ENCODE measurements around the gene GPSM3.

GPSM3 gene

DNA sequence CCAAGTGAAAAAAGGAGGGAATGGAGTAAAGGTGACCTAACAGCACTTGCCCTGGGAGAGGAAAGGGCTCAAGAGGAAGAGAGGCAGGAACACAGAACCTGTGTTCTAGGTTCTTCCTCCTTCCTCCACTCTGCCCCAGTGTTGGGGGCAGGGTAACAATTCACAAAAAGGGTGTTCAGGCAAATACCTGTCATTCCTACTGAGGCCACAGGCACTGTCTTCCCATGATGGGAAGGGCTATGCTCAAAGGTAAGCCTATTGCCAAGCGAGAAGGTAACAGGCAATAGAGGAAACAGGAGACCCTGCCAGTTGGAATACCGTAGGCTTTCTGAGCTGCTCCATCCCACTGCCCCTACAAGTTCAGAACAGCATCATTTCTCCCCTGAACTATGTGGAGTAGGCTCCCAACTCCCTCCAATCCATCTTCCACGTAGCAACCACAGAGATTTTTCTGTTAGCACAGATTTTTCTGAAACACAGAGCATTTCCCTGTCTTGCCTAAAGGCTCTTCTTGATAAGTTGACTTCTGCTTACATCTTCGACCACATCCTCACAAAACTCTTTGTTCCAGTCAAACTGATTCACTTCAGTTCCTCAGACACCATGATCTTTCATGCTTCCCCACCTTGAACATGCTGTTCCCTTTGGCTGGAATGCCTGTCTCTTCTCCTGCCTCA lies 19.3 kb downstream of the GPSM3 start:
- no peak for DNase-seq (ENCODE audit: low read depth)

DNA sequence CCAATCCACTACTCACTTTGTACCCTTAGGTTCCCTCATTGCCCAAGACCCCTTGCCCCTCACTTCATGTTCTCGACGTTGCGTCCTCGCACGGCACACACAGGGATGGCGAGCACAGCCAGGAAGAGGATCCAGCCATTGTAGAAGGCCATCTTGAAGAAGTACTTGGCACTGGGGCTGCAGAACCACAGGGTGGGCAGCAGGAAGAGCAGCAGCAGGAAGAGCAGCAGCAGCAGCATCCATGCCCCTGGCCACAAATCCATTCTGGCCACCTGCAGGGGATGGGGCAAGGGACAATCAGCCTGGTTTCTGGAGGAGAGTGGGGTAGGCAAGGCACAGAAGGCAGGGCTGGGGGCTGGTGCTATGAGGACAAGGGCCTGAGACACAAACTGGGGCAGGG lies 21.2 kb downstream of the GPSM3 start:
- DNase-seq (ENCODE audit: low read depth) = no peak

DNA sequence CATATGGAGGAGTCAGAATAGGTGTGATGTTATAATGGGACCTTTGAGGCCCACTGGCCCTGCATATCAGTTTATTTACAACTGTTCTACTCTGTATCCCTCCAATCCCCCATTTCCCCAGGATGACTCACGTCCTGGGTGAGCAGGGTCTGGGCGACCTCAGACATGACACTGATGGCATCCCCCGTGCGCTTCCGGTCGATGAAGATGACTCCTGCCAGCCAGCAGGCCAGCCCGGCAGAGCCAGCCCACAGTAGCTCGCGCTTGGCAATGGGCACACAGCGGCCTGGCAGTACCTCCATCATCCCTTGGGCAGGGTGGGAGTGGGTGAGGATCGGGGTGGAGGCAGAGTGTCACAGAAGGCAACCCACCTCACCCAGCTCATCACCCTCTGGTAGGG lies 22.1 kb downstream of the GPSM3 start:
- DNase-seq (ENCODE audit: low read depth) = no peak

- no peak for DNase-seq (ENCODE audit: low read depth)
These were observed 23.4 kb downstream of the GPSM3 start for GRCh38 chr6:32168807-32169591.

GRCh38 chr6:32168350-32168749 lies 24.1 kb downstream of the GPSM3 start:
- no peak for DNase-seq (ENCODE audit: low read depth)

- DNase-seq (ENCODE audit: low read depth) = no peak
These were observed 24.6 kb downstream of the GPSM3 start for GRCh38 chr6:32167761-32168262.

DNA sequence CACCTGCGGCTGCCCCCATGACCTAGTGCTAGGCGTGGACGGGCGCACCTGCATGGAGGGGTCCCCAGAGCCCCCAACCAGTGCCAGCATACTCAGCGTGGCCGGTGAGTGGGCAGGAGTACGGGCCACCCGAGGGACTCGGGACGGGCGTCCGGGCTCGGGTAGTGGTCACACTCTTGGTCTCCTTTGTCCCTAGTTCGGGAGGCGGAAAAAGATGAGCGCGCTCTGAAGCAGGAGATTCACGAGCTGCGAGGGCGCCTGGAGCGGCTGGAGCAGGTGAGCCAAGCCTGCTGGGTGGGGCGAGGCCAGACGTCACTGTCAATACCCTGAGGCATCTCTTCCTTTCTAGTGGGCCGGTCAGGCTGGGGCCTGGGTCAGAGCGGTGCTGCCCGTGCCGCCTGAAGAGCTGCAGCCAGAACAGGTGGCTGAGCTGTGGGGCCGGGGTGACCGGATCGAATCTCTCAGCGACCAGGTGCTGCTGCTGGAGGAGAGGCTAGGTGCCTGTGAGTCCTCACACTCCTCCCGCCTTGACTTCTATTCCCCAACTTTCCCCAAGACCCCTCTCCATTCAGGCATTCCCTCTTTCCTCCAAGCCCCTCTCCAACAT lies 25.2 kb downstream of the GPSM3 start:
- no peak for DNase-seq (ENCODE audit: low read depth)

DNA sequence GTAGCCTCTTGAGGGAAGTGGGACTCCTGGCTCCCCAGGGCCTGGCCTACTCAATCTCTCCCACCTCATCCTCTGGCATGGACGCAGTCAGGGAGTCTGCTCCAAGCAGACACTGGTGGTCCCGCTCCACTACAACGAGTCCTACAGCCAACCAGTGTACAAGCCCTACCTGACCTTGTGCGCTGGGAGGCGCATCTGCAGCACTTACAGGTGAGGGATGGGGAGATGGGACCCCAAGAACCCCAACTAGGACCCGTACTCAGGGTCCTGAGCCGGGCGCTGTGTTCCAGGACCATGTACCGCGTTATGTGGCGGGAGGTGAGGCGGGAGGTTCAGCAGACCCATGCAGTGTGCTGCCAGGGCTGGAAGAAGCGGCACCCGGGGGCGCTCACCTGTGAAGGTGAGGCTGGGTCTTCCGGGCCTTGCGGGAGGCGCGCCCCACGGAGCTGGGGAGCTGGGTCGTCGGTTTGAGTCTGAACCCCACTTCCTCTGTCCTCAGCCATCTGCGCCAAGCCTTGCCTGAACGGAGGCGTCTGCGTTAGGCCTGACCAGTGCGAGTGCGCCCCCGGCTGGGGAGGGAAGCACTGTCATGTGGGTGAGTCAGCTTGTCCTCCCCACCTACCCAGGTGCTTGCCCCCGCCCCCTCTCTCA lies 25.9 kb downstream of the GPSM3 start:
- no peak for DNase-seq (ENCODE audit: low read depth)

DNA sequence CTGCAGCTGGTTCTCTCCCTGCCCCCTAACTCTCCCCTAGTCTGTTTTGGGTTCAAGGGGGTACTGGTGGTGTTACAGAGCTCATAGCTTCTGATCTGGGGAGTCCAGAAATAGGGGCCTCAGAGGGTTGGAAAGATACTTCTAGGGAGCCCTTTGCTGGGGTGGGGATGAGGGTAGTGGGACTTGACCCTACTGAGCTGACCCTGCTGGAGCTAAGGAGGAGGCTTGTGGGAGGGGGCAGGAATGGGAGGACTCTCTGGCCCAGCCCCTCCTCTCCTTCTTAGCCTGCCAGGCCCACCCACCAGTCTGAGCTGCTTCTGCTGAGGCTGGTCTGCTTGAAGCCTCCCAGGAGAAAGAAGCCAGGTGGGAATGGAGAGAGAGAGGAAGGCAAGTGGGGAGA lies 28.1 kb downstream of the GPSM3 start, which contains the start of gene EGFL8:
EGFL8 (plus strand) TSS at position 301 of the 400 bp plus-strand sequence. CDS start 1,571 bp downstream, outside the sequence.
- no peak for DNase-seq (ENCODE audit: low read depth)

- no peak for DNase-seq (ENCODE audit: low read depth)
These were observed 28.7 kb downstream of the GPSM3 start for GRCh38 chr6:32163559-32164258.

GRCh38 chr6:32158052-32158451 lies 34.4 kb downstream of the GPSM3 start:
- DNase-seq (ENCODE audit: low read depth) = no peak

DNA sequence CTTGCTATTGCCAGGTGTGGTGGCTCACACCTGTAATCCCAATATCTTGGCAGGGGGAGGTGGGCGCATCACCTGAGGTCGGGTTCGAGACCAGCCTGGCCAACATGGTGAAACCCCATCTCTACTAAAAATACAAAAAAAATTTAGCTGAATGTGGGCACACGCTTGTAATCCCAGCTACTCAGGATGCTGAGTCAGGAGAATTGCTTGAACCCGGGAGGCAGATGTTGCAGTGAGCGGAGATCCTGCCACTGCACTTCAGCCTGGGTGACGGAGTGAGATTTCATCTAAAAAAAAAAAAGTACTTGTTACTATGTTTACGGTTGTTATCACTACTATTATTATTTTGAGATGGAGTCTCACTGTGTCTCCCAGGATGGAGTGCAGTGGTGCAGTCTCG lies 35.6 kb downstream of the GPSM3 start:
- no peak for DNase-seq (ENCODE audit: low read depth)

DNA sequence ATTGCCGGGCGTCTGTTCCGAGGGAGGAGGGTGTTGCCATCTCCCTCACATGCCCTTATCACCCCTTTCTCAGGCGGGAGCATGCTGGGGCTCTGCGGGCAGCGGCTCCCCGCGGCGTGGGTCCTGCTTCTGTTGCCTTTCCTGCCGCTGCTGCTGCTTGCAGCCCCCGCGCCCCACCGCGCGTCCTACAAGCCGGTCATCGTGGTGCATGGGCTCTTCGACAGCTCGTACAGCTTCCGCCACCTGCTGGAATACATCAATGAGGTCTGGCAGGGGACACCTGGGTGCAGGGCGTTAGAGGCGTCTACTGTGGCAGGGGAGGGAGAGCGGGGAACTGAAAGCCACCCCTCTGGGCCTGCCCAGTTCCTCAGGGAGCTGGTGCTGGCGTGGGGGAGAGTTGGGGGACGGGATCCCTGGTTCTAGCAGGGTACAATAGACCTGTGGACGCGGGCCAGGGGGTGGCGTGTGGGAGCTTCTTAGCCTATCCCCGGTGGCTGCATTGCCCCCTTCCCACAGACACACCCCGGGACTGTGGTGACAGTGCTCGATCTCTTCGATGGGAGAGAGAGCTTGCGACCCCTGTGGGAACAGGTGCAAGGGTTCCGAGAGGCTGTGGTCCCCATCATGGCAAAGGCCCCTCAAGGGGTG lies 37.8 kb downstream of the GPSM3 start:
- no peak for DNase-seq (ENCODE audit: low read depth)

GRCh38 chr6:32153564-32154513 lies 38.6 kb downstream of the GPSM3 start, which contains the start of gene PPT2:
Gene PPT2, plus strand, starts transcription at chr6:32154141. Its CDS starts 454 bp downstream, at chr6:32154595.
- peak; percentile 77 for DNase-seq (ENCODE audit: low read depth)

GRCh38 chr6:32152769-32153563 lies 39.5 kb downstream of the GPSM3 start:
- DNase-seq (ENCODE audit: low read depth) = no peak

GRCh38 chr6:32151863-32152768 lies 40.3 kb downstream of the GPSM3 start, which contains the start of gene PRRT1:
Gene PRRT1, minus strand, starts transcription at chr6:32151939. Its CDS starts 112 bp downstream, at chr6:32151827.
- no peak for DNase-seq (ENCODE audit: low read depth)

DNA sequence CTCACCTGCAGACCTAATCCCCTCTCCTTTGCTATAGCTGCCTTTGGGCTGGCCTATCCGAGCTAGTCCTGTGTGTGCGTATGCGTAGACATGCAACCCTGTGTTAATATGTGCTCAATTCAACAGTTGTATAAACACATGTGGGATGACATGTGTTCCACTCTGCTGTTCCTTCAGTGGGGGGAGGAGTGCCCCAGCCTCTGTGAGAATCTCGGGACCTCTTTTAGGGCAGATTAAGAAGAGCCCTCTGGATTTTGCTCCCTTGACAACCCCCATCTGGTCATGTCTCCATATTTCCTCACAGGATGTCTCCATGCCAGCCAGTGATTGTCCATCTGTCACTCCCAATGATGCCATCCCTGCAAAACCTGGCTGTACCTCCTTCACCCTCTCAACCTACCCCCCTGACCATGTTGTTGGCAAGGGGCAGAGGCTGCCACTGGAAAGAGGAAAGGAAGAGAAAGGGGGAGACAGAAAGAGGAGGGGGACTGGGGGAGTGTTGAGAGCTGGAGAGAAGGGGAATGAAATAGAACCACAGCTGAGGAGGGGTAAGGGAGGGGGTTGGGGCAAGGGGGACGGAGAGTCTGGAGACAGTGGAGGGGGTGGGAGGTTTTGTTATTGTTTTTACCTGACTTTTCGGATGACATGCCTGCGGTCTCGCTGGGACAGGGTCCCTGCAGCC lies 41.1 kb downstream of the GPSM3 start:
- DNase-seq (ENCODE audit: low read depth) = no peak

Data from stimulated activated CD8-positive, alpha-beta memory T cell treated with anti-CD3 and anti-CD28 coated beads, Interleukin-4, amount 100 ng/mL, for 24 hours (primary cell).